ENCODE data around the gene PAX2.

PAX2 gene

DNA sequence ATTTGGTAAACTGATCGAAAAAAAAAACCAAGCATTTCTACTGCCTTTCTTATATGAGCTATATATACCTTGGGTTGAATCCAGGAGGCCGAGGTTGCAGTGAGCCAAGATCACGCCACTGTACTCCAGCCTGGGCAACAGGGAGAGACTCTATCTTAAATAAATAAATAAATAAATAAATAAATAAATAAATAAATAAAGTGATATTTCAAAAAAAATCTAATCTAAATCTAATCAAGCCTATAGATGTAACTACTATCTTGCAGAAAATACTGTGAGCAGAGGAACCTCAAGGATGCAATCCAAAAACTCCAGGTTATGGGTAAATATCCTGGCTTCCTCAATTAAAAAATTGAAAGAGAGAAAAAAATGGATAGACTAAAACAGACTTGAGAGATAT lies 96.1 kb downstream of the PAX2 start:
- no peak for TF ChIP-seq ZFX (IDR thresholded peaks at IDR 0.05)
- no peak for TF ChIP-seq CTCF (conservative IDR thresholded peaks at IDR 0.05)
- H3K27ac ChIP-seq: no peak overlapping the region

- no peak for TF ChIP-seq ZFX (IDR thresholded peaks at IDR 0.05)
- no peak for TF ChIP-seq CTCF (conservative IDR thresholded peaks at IDR 0.05)
- H3K27ac ChIP-seq: no peak overlapping the region
These were observed 102.1 kb downstream of the PAX2 start for GRCh38 chr10:100847440-100847839.

DNA sequence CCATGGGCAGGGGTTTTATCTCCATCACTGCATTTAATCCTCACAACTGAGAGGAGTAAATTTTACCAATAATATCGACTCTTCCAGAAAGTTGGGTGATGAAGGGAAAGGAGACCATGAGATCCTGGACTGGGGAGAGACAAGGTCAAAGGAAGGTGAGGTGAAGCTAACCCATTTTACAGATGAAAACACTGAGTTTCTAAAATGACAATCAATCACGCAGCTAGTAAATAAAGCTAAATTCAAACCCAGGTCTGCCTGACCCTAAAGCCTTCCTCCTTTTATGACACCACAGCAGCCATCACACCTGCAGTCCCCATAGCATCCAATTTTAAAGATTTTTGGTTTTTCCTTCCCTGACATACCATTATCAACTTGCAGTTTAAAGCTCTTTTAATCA lies 103.4 kb downstream of the PAX2 start:
- TF ChIP-seq CTCF (conservative IDR thresholded peaks at IDR 0.05) (no peak), ZFX (IDR thresholded peaks at IDR 0.05) (no peak)
- no peak overlapping the region for H3K27ac ChIP-seq

DNA sequence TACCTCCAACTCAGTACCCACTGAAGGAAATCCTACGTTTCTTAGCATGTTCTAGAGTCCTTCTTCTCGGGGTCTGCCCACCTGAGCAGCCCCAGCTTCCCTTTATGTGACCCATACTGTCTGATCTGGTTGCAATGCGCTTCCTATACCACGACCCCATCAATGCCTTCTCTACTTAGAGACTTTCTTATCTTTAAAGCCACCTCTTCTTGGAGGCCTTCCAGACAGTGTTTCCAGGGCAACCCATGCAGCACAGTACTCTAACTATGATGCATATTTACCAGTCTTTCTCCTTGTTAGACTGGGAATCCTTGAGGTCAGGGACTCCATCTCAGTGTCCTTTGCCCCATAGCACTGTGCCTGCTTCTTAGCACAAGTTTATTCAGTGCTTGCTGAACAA lies 112.9 kb downstream of the PAX2 start:
- TF ChIP-seq ZFX (IDR thresholded peaks at IDR 0.05) (no peak), CTCF (conservative IDR thresholded peaks at IDR 0.05) (no peak)
- H3K27ac ChIP-seq: no peak overlapping the region

DNA sequence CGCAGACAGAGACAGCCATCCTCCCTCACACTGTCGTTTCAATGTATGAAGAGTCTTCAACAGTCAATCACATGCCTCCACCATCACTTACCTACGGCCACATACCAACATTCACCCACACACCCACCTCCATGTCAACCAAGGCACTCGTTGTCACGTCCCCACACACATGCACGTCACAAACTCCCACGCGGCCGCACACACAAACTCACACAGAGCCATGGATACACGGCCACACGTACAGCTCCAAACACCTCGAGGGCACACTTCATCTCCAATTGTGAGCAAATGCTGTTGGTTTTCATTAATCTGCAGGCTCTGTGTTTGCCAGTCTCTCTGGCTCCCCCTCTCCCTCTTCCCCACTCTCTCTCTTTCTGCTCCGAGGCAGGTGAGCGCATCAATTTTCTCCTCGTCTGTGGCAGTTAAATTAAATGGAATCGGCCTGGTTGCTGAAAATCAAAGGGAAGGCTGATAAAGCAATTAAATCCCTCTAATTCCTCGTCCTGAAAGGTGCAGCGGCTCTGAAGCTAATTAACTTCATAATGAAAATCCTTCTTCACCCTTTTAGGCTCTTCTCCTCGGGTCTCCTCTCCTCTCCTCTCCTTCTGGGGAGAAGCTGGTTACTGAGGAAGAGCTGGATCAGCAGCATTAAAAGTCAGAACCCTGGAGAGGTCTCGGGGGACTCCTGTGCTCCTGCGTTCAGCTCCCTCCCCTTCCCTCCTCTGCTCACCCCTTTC lies 113.5 kb downstream of the PAX2 start:
- no peak overlapping the region for H3K27ac ChIP-seq
- no peak for TF ChIP-seq ZFX (IDR thresholded peaks at IDR 0.05)
- TF ChIP-seq CTCF (conservative IDR thresholded peaks at IDR 0.05): no peak

- TF ChIP-seq CTCF (conservative IDR thresholded peaks at IDR 0.05) (no peak), ZFX (IDR thresholded peaks at IDR 0.05) (no peak)
- H3K27ac ChIP-seq: no peak overlapping the region
These were observed 114.0 kb downstream of the PAX2 start for GRCh38 chr10:100859484-100859763.

GRCh38 chr10:100863433-100863832 lies 118.1 kb downstream of the PAX2 start:
- no peak overlapping the region for H3K27ac ChIP-seq
- no peak for TF ChIP-seq CTCF (conservative IDR thresholded peaks at IDR 0.05)
- TF ChIP-seq ZFX (IDR thresholded peaks at IDR 0.05): no peak
